DND-41 (cell line): ENCODE measurements around the gene RBM19.

Experiments used
- ATAC-seq: fragments of 200-7000 bp; cut with Tn5 transposase; 3 replicates; pipeline ENCODE4 v1.9.1; 2021; ENCODE audit warnings: low read depth; ENCODE audit not compliant: insufficient read depth
- DNase-seq: peaks from one replicate; pipeline ENCODE4 v3.0.0-alpha.2; 2020
- H2AFZ ChIP-seq: 2 replicates; pipeline ENCODE4 v1.6.0; 2012; ENCODE audit warnings: low read depth, low read length
- H3K27ac ChIP-seq: 2 replicates; pipeline ENCODE4 v1.5.1; 2012; ENCODE audit warnings: low read length, inconsistent platforms
- H3K27me3 ChIP-seq: fragments of 200-600 bp; sonication (generic); 2 replicates; pipeline ENCODE4 v1.6.0; 2012; ENCODE audit warnings: low read length, mild to moderate bottlenecking, inconsistent platforms; ENCODE audit not compliant: insufficient read depth, poor library complexity
- H3K36me3 ChIP-seq: 2 replicates; pipeline ENCODE4 v1.5.1; 2012; ENCODE audit warnings: low read length, inconsistent platforms; ENCODE audit not compliant: insufficient read depth
- H3K4me1 ChIP-seq: 2 replicates; pipeline ENCODE4 v1.5.1; 2012; ENCODE audit warnings: mild to moderate bottlenecking, low read length; ENCODE audit not compliant: insufficient read depth
- H3K4me2 ChIP-seq: 2 replicates; pipeline ENCODE4 v1.6.0; 2012; ENCODE audit warnings: mild to moderate bottlenecking, moderate library complexity, low read length, inconsistent platforms; ENCODE audit not compliant: insufficient read depth
- H3K4me3 ChIP-seq, 2 experiments: fragments of 200-600 bp in 1 of 2; shearing (Covaris generic) in 1 of 2; 2 replicates each; pipeline ENCODE4 v1.5.1; 2012 to 2016; ENCODE audit warnings: inconsistent platforms in 2 of 2, low read length in 2 of 2, mild to moderate bottlenecking in 2 of 2, low read depth in 1 of 2, moderate library complexity in 1 of 2
- H3K79me2 ChIP-seq: 2 replicates; pipeline ENCODE4 v1.6.0; 2012; ENCODE audit warnings: low read length, inconsistent platforms; ENCODE audit not compliant: insufficient read depth
- H3K9ac ChIP-seq: 2 replicates; pipeline ENCODE4 v1.6.0; 2012; ENCODE audit warnings: low read depth, mild to moderate bottlenecking, inconsistent platforms, low read length, moderate library complexity
- H3K9me3 ChIP-seq: 2 replicates; pipeline ENCODE4 v1.5.1; 2012; ENCODE audit warnings: low read length, moderate library complexity, mild to moderate bottlenecking, inconsistent platforms; ENCODE audit not compliant: insufficient read depth, severe bottlenecking
- H4K20me1 ChIP-seq: 2 replicates; pipeline ENCODE4 v1.6.0; 2012; ENCODE audit warnings: low read length; ENCODE audit not compliant: insufficient read depth
- EZH2 ChIP-seq: IDR thresholded peaks from 3 replicates; pipeline ENCODE4 v1.6.1; 2012; ENCODE audit warnings: borderline replicate concordance, low read depth, mild to moderate bottlenecking, moderate library complexity, low read length, inconsistent platforms; ENCODE audit not compliant: severe bottlenecking
- TF ChIP-seq, protein P1 (sequence below): IDR thresholded peaks from 2 replicates; pipeline ENCODE4 v1.5.1; 2012; ENCODE audit warnings: borderline replicate concordance, low read length, moderate library complexity, mild to moderate bottlenecking; ENCODE audit not compliant: poor library complexity, severe bottlenecking; ENCODE audit errors: extremely low read depth

The RBM19 gene

DNA sequence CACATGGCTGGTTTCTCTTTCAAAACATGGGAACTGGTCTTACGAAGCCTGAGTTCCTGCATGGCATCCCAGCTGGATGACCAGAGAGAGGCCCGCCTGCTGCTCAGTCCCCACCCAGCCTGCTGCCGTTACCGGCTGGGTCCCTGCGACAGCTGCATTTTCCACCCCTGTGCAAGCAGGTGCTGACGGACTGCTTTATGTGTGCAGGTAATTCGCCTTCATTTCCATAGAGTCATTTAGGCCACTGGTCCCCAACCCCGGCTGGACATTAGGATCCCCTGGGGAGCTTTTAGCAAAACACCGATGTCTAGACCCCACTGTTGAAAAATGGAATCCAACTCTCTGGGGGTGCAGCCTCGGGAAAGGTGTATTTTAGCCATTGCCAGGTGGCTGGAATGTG lies 51.9 kb downstream of the RBM19 start:
- H4K20me1 ChIP-seq: 0 out of 2 replicates have a peak, but pooled peaks cover 6% of the 10 kb centered on the region
- H3K27ac ChIP-seq: no peak overlapping the region
- no peak for DNase-seq
- no peaks in the 10 kb centered on the region for H3K79me2 ChIP-seq
- no peaks in the 10 kb centered on the region for H3K4me1 ChIP-seq
- H3K27me3 ChIP-seq: no peaks in the 10 kb centered on the region
- no peak overlapping the region for H3K9ac ChIP-seq
- H2AFZ ChIP-seq: no peak overlapping the region
- no peaks in the 10 kb centered on the region for H3K9me3 ChIP-seq
- H3K4me3 ChIP-seq: no peak overlapping the region
- ATAC-seq: no peak
- peaks cover 59% of the 10 kb centered on the region for H3K36me3 ChIP-seq
- TF ChIP-seq, protein P1, sequence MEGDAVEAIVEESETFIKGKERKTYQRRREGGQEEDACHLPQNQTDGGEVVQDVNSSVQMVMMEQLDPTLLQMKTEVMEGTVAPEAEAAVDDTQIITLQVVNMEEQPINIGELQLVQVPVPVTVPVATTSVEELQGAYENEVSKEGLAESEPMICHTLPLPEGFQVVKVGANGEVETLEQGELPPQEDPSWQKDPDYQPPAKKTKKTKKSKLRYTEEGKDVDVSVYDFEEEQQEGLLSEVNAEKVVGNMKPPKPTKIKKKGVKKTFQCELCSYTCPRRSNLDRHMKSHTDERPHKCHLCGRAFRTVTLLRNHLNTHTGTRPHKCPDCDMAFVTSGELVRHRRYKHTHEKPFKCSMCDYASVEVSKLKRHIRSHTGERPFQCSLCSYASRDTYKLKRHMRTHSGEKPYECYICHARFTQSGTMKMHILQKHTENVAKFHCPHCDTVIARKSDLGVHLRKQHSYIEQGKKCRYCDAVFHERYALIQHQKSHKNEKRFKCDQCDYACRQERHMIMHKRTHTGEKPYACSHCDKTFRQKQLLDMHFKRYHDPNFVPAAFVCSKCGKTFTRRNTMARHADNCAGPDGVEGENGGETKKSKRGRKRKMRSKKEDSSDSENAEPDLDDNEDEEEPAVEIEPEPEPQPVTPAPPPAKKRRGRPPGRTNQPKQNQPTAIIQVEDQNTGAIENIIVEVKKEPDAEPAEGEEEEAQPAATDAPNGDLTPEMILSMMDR: no peak
- TF ChIP-seq EZH2: no peak
- no peak overlapping the region for H3K4me2 ChIP-seq

DNA sequence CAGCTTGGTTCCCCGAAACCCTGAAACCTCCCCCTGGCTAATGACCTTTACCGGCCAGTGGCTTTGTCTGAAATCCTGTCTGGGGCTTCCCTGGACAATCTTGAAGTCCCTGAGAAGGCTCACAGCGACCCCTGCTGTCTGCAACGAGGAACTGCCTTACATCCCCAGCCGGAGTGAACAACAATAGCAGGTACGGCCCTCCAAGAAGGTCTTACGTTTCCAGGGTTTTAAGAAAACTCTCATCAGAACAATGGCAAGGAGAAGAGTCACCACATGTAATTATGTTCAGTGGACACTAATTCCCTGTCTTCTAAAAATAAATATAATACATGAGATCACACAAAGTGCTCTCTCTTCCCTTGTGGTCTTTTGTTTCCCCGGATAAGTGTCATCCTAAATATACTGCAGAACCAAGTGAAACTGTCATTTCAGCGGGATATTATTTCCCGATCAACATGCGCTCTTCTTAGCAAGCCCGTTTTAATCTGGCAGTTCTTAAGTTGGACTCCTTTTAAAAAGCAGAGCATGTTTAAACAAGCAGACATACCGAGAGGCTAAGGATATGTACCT lies 53.3 kb downstream of the RBM19 start:
- DNase-seq (peak; percentile 55), ATAC-seq (peak; percentile 64)
- peaks cover 6% of the 10 kb centered on the region; the same call in 1 of the 2 replicates for H4K20me1 ChIP-seq
- H2AFZ ChIP-seq: no peak overlapping the region
- H3K9ac ChIP-seq: no peak overlapping the region
- peaks cover 54% of the 10 kb centered on the region for H3K36me3 ChIP-seq
- H3K27me3 ChIP-seq: no peaks in the 10 kb centered on the region
- H3K4me3 ChIP-seq: no peak overlapping the region
- no peaks in the 10 kb centered on the region for H3K4me1 ChIP-seq
- no peak overlapping the region for H3K27ac ChIP-seq
- H3K4me2 ChIP-seq: no peak overlapping the region
- no peaks in the 10 kb centered on the region for H3K79me2 ChIP-seq
- no peak for TF ChIP-seq EZH2
- TF ChIP-seq, protein P1: peak; percentile 90
- no peaks in the 10 kb centered on the region for H3K9me3 ChIP-seq

DNA sequence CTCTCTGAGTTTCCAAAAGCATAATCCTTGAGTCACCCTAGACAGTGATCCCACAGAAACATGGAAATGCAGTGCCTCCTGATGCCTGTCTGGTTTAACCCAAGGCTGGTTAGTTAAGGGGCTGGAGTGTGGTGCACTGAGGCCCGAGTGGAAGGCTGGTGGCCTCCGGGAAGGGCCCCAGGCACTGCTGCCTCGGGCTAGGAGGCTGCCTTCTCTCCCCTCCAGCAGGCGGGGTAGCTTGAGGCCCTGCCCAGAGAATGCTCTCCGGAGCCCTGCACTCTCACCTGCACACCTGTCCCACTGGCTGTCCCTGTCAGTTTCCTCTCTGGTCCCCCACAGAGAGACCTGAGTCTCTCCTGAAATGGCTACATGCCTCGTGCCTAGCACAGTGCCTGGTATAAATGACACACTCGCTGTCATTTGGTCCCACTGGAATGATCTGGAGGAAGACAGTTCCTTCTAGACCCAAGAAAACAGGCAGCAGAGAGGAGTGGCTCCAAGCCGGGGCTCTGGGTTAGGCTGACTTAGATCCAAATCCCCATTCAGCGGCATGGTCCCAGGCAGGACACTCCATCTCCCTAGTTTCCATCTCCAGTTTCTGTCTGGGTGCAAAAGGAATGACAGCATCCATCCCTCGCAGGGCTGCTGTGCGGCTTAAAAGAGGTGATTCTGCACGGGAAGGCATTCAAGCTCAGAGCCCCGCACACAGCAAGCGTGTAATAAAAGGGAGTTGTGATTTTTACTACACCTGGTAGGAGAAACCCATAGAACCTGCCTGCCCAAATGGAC lies 54.0 kb downstream of the RBM19 start:
- H3K4me1 ChIP-seq: no peaks in the 10 kb centered on the region
- H3K4me3 ChIP-seq: no peak overlapping the region
- H3K36me3 ChIP-seq: peaks cover 50% of the 10 kb centered on the region
- H3K27ac ChIP-seq: no peak overlapping the region
- no peaks in the 10 kb centered on the region for H3K9me3 ChIP-seq
- ATAC-seq: 0 out of 3 replicates have a peak, but pooled peaks have one; percentile 14
- no peak overlapping the region for H3K4me2 ChIP-seq
- H3K79me2 ChIP-seq: no peaks in the 10 kb centered on the region
- no peak overlapping the region for H2AFZ ChIP-seq
- H3K9ac ChIP-seq: no peak overlapping the region
- peaks cover 6% of the 10 kb centered on the region; the same call in 1 of the 2 replicates for H4K20me1 ChIP-seq
- no peak for DNase-seq
- H3K27me3 ChIP-seq: no peaks in the 10 kb centered on the region
- no peak for TF ChIP-seq EZH2
- TF ChIP-seq, protein P1: no peak
